ENCODE data around the gene LGALS12.

- no peak for TF ChIP-seq CTCF (conservative IDR thresholded peaks at IDR 0.05 in 1 of 2, IDR thresholded peaks at IDR 0.05 in 1 of 2; ENCODE audit: low read depth in 1 of 2, low read length in 2 of 2)
- TF ChIP-seq EZH2 (IDR thresholded peaks at IDR 0.05; ENCODE audit: low read length, missing control alignments) = no peak
These were observed 13.4 kb upstream of the LGALS12 start for GRCh38 chr11:63492441-63492840.

All from fibroblast of lung (primary cell).